Neutrophil (primary cell): ENCODE measurements around the gene BNIP3.

ENCODE experiments used
- H3K27ac ChIP-seq: fragments of 200-600 bp; sonication (generic); 2 replicates; pipeline ENCODE4 v1.5.1; 2016; ENCODE audit warnings: mild to moderate bottlenecking, moderate library complexity
- H3K27me3 ChIP-seq: fragments of 200-600 bp; sonication (generic); 2 replicates; pipeline ENCODE4 v1.6.0; 2016; ENCODE audit warnings: mild to moderate bottlenecking
- H3K36me3 ChIP-seq: fragments of 200-600 bp; sonication (generic); 2 replicates; pipeline ENCODE4 v1.5.1; 2017
- H3K4me1 ChIP-seq, 2 experiments: fragments of 200-600 bp in 1 of 2; sonication (generic) in 1 of 2; 1 replicate in 1 of 2; 2 replicates in 1 of 2; pipeline versions ENCODE4 v1.5.1 to v1.6.1; 2013 to 2016; ENCODE audit warnings: low read depth in 1 of 2, low read length in 1 of 2, mild to moderate bottlenecking in 1 of 2, moderate library complexity in 1 of 2; ENCODE audit not compliant: control insufficient read depth in 1 of 2, insufficient read depth in 1 of 2
- H3K4me3 ChIP-seq, 2 experiments: fragments of 200-600 bp in 1 of 2; sonication (generic) in 1 of 2; 1 replicate in 1 of 2; 2 replicates in 1 of 2; pipeline ENCODE4 v1.5.1; 2013 to 2016; ENCODE audit warnings: low read depth in 1 of 2, low read length in 1 of 2, mild to moderate bottlenecking in 1 of 2, moderate library complexity in 1 of 2
- H3K9me3 ChIP-seq: fragments of 200-600 bp; sonication (generic); 2 replicates; pipeline ENCODE4 v1.5.1; 2016
- TF ChIP-seq, protein P1 (sequence below): fragments of 200-600 bp; sonication (generic); IDR thresholded peaks from 2 replicates; pipeline ENCODE4 v1.5.1; 2016; ENCODE audit warnings: antibody characterized with exemption

BNIP3 gene

DNA sequence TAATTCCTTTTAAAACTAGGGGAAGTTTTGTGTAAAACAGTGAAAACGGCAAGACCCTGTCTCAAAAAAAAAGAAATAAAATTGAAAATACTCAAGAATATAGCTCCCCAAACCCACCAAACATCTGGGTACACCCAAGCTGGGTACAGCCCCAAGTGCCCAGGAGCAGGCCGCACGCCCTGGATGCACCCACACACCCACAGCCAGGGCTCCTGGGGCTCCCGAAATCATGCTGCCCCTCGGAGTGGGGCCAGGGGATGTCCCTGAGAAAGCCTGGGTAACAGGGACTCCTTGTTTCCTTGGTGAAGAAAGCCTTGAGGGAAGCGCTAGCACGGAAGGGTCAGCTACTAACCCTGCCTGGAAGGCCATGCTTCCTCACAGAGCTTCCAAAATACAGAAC lies 10.1 kb downstream of the BNIP3 start:
- Histone ChIP-seq H3K36me3 (peaks cover 25% of the 10 kb centered on the region), H3K27me3 (no peaks in the 10 kb centered on the region), H3K9me3 (no peaks in the 10 kb centered on the region), H3K4me3 (no peak overlapping the region), H3K27ac (no peak overlapping the region), H3K4me1 (no peaks in the 10 kb centered on the region)
- TF ChIP-seq, protein P1, sequence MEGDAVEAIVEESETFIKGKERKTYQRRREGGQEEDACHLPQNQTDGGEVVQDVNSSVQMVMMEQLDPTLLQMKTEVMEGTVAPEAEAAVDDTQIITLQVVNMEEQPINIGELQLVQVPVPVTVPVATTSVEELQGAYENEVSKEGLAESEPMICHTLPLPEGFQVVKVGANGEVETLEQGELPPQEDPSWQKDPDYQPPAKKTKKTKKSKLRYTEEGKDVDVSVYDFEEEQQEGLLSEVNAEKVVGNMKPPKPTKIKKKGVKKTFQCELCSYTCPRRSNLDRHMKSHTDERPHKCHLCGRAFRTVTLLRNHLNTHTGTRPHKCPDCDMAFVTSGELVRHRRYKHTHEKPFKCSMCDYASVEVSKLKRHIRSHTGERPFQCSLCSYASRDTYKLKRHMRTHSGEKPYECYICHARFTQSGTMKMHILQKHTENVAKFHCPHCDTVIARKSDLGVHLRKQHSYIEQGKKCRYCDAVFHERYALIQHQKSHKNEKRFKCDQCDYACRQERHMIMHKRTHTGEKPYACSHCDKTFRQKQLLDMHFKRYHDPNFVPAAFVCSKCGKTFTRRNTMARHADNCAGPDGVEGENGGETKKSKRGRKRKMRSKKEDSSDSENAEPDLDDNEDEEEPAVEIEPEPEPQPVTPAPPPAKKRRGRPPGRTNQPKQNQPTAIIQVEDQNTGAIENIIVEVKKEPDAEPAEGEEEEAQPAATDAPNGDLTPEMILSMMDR = no peak

GRCh38 chr10:131970946-131971345 lies 10.8 kb downstream of the BNIP3 start:
- H3K36me3 ChIP-seq = peaks cover 25% of the 10 kb centered on the region
- no peaks in the 10 kb centered on the region for H3K27me3 ChIP-seq
- TF ChIP-seq, protein P1 = no peak
- H3K27ac ChIP-seq = no peak overlapping the region
- no peaks in the 10 kb centered on the region for H3K9me3 ChIP-seq
- H3K4me1 ChIP-seq = no peaks in the 10 kb centered on the region
- no peak overlapping the region for H3K4me3 ChIP-seq

- Histone ChIP-seq H3K9me3 (no peaks in the 10 kb centered on the region), H3K27ac (no peak overlapping the region), H3K27me3 (no peaks in the 10 kb centered on the region), H3K4me3 (no peak overlapping the region), H3K36me3 (peaks cover 25% of the 10 kb centered on the region), H3K4me1 (no peaks in the 10 kb centered on the region)
- TF ChIP-seq, protein P1 = no peak
Measured at GRCh38 chr10:131968949-131969348, 12.8 kb downstream of the BNIP3 start.

DNA sequence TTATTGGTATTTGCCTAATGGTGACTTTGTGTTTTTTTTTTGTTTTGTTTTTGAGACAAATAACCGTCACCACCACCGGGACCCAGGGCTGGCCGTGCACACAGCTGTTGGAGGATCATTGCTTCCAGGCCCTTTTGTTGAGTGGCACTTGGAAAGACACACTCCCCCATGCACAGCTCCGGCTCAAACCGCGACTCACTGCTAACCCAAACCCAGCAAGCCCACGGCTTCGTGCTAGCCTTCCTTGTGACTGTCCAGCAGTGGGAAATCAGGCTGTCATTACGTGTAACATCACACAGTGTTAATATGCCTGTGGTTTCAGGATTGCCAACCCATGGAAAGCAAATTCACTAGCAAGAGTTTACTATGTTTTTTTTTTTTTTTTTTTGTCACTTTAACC lies 17.4 kb downstream of the BNIP3 start:
- Histone ChIP-seq H3K27me3 (no peaks in the 10 kb centered on the region), H3K4me1 (no peaks in the 10 kb centered on the region), H3K27ac (no peak overlapping the region), H3K9me3 (no peaks in the 10 kb centered on the region), H3K36me3 (peaks cover 24% of the 10 kb centered on the region), H3K4me3 (no peak overlapping the region)
- TF ChIP-seq, protein P1 = no peak

- Histone ChIP-seq H3K27me3 (no peaks in the 10 kb centered on the region), H3K9me3 (no peaks in the 10 kb centered on the region), H3K4me3 (no peak overlapping the region), H3K4me1 (no peaks in the 10 kb centered on the region), H3K27ac (no peak overlapping the region), H3K36me3 (peaks cover 26% of the 10 kb centered on the region)
- TF ChIP-seq, protein P1 = no peak
Measured at GRCh38 chr10:131963811-131964210, 17.9 kb downstream of the BNIP3 start.

- TF ChIP-seq, protein P1 = no peak
- no peaks in the 10 kb centered on the region for H3K9me3 ChIP-seq
- H3K4me3 ChIP-seq = no peak overlapping the region
- H3K27me3 ChIP-seq = no peaks in the 10 kb centered on the region
- H3K27ac ChIP-seq = no peak overlapping the region
- no peaks in the 10 kb centered on the region for H3K4me1 ChIP-seq
- peaks cover 31% of the 10 kb centered on the region for H3K36me3 ChIP-seq
Measured at GRCh38 chr10:131963350-131963749, 18.4 kb downstream of the BNIP3 start.
